Peyer's patch (tissue), 4 donors: ENCODE data around the gene GOLT1B.

ENCODE experiments used
- POLR2A ChIP-seq, 2 donors: fragments of 450-650 bp; IDR thresholded peaks; one replicate each; pipeline ENCODE4 v1.5.1; 2017; ENCODE audit warnings: antibody characterized with exemption in 2 of 2, mild to moderate bottlenecking in 2 of 2, moderate library complexity in 2 of 2
- TF ChIP-seq, protein P1 (sequence below), 6 experiments: fragments of 450-650 bp in 4 of 6; fragments of 200-600 bp in 2 of 6; sonication (generic) in 1 of 6; IDR thresholded peaks; one replicate each; pipeline ENCODE4 v1.5.1; 2017 to 2019; ENCODE audit warnings: antibody characterized with exemption in 6 of 6, mild to moderate bottlenecking in 3 of 6, moderate library complexity in 1 of 6

DNA sequence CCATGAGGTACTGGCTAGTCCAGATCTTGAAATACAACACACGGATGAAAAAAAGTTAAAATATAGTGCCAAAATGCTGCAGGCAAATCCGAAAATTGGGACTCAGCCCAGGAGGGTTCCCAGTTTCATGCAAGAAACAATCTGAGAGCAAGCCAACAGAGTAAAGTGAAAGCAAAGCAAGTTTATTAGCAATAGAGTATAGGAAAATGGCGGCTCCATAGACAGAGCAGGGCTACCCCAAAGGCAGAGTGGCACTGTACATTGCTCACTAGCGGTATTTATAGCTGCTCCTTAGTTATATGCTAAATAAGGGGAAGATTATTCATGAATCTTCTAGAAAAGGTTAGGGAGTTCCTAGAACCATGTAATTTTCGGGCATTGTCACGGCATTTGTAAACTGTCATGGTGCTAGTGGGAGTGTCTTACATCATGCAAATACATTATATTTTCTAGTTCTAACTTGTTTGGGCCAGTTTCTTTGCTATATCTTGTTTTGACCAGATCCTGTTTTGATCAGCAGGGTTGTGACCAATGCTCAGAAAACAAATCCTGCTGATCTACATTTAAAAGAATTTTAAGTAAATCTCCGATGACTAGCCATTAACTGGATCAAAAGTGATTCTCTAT is 29.3 kb upstream of the GOLT1B start:
- TF ChIP-seq, protein P1, sequence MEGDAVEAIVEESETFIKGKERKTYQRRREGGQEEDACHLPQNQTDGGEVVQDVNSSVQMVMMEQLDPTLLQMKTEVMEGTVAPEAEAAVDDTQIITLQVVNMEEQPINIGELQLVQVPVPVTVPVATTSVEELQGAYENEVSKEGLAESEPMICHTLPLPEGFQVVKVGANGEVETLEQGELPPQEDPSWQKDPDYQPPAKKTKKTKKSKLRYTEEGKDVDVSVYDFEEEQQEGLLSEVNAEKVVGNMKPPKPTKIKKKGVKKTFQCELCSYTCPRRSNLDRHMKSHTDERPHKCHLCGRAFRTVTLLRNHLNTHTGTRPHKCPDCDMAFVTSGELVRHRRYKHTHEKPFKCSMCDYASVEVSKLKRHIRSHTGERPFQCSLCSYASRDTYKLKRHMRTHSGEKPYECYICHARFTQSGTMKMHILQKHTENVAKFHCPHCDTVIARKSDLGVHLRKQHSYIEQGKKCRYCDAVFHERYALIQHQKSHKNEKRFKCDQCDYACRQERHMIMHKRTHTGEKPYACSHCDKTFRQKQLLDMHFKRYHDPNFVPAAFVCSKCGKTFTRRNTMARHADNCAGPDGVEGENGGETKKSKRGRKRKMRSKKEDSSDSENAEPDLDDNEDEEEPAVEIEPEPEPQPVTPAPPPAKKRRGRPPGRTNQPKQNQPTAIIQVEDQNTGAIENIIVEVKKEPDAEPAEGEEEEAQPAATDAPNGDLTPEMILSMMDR (IDR thresholded peaks at IDR 0.05) = no peak
- TF ChIP-seq POLR2A (IDR thresholded peaks at IDR 0.05) = no peak
